GM19035 (cell line): ENCODE measurements around the gene CXCL13.
"Not testable (repeated sequence)": the region's sequence is repeated elsewhere in the genome, so short reads cannot be mapped to it uniquely, and the experiment has no call there.

Experiments used
- ATAC-seq: cut with Tn5 transposase; IDR thresholded peaks from one replicate; pipeline ENCODE4 v1.9.1; 2021; ENCODE audit not compliant: unreplicated experiment

CXCL13 gene

GRCh38 chr4:77600521-77601451 lies 4.8 kb upstream of the CXCL13 start:
- peak; percentile 54 for ATAC-seq

GRCh38 chr4:77601614-77602187 lies 3.9 kb upstream of the CXCL13 start:
- ATAC-seq = peak; percentile 59

GRCh38 chr4:77613267-77613666 lies 7.6 kb downstream of the CXCL13 start:
- no peak for ATAC-seq

GRCh38 chr4:77615153-77615552 lies 9.5 kb downstream of the CXCL13 start:
- ATAC-seq = no peak

GRCh38 chr4:77617203-77617602 lies 11.6 kb downstream of the CXCL13 start:
- ATAC-seq = no peak

- peak; percentile 93 for ATAC-seq
Measured at GRCh38 chr4:77618383-77619241, 13.0 kb downstream of the CXCL13 start.

GRCh38 chr4:77619408-77619807 lies 13.8 kb downstream of the CXCL13 start:
- no peak for ATAC-seq

GRCh38 chr4:77621254-77621653 lies 15.6 kb downstream of the CXCL13 start:
- no peak for ATAC-seq

- ATAC-seq = no peak
Measured at GRCh38 chr4:77623091-77623490, 17.5 kb downstream of the CXCL13 start.

- ATAC-seq = no peak
Measured at GRCh38 chr4:77624213-77624612, 18.6 kb downstream of the CXCL13 start.

- ATAC-seq = no peak
Measured at GRCh38 chr4:77625485-77625884, 19.9 kb downstream of the CXCL13 start.

- peak; percentile 82 for ATAC-seq
Measured at GRCh38 chr4:77629885-77630284, 24.3 kb downstream of the CXCL13 start.

- no peak for ATAC-seq
Measured at GRCh38 chr4:77631276-77631675, 25.7 kb downstream of the CXCL13 start.

GRCh38 chr4:77634132-77634785 lies 28.6 kb downstream of the CXCL13 start:
- ATAC-seq = no peak

- ATAC-seq = no peak
Measured at GRCh38 chr4:77635246-77635645, 29.6 kb downstream of the CXCL13 start.

GRCh38 chr4:77635876-77636275 lies 30.3 kb downstream of the CXCL13 start:
- no peak for ATAC-seq

- no peak for ATAC-seq
Measured at GRCh38 chr4:77636902-77637301, 31.3 kb downstream of the CXCL13 start.

GRCh38 chr4:77644069-77644468 lies 38.4 kb downstream of the CXCL13 start:
- not testable (repeated sequence) for ATAC-seq

- no peak for ATAC-seq
Measured at GRCh38 chr4:77650787-77651186, 45.2 kb downstream of the CXCL13 start.

- ATAC-seq = no peak
Measured at GRCh38 chr4:77651820-77652219, 46.2 kb downstream of the CXCL13 start.
